SU-DHL-6 (cell line): ENCODE measurements around the gene CBY1.

ENCODE experiments used
- H2AFZ ChIP-seq: fragments of 200-600 bp; sonication (generic); 2 replicates; pipeline ENCODE4 v1.6.1; 2014; ENCODE audit warnings: low read depth, mild to moderate bottlenecking, moderate library complexity, mixed read lengths, antibody characterized with exemption, low read length; ENCODE audit not compliant: severe bottlenecking
- H3F3A ChIP-seq: fragments of 200-600 bp; shearing (Covaris generic); 2 replicates; pipeline ENCODE4 v1.6.0; 2016; ENCODE audit warnings: antibody characterized with exemption, mild to moderate bottlenecking; ENCODE audit not compliant: insufficient read depth
- H3K27ac ChIP-seq: fragments of 200-600 bp; sonication (generic); 2 replicates; pipeline ENCODE4 v1.5.1; 2016; ENCODE audit warnings: low read depth, mild to moderate bottlenecking, low read length, moderate library complexity, mixed read lengths
- H3K27me3 ChIP-seq: fragments of 200-600 bp; sonication (generic), shearing (Covaris generic); 2 replicates; pipeline ENCODE4 v1.6.0; 2014; ENCODE audit warnings: mild to moderate bottlenecking, low read length
- H3K36me3 ChIP-seq: fragments of 200-600 bp; sonication (generic); 2 replicates; pipeline ENCODE4 v1.6.1; 2014; ENCODE audit warnings: mild to moderate bottlenecking, low read length, mixed read lengths
- H3K4me2 ChIP-seq: fragments of 300-600, 200-600 bp; shearing (Covaris generic), sonication (generic); 2 replicates; pipeline ENCODE4 v1.6.0; 2014; ENCODE audit warnings: low read length, low read depth, mild to moderate bottlenecking; ENCODE audit not compliant: poor library complexity, severe bottlenecking
- H3K4me3 ChIP-seq: fragments of 200-600 bp; sonication (generic); 2 replicates; pipeline ENCODE4 v1.5.1; 2014; ENCODE audit warnings: antibody characterized with exemption, low read length, mild to moderate bottlenecking, mixed read lengths; ENCODE audit not compliant: insufficient read depth, poor library complexity, severe bottlenecking
- H3K79me2 ChIP-seq: fragments of 200-600 bp; sonication (generic); 2 replicates; pipeline ENCODE4 v1.6.1; 2014; ENCODE audit warnings: mild to moderate bottlenecking, low read length, moderate library complexity; ENCODE audit not compliant: insufficient read depth
- H3K9ac ChIP-seq: fragments of 200-600 bp; sonication (generic); 2 replicates; pipeline ENCODE4 v1.7.0; 2014; ENCODE audit warnings: mild to moderate bottlenecking, low read length
- H3K9me2 ChIP-seq: fragments of 200-600 bp; sonication (generic); replicated peaks from 2 replicates; pipeline ENCODE4 v1.6.1; 2014; ENCODE audit warnings: low read length; ENCODE audit not compliant: insufficient read depth
- H3K9me3 ChIP-seq: fragments of 200-600 bp; sonication (generic); 2 replicates; pipeline ENCODE4 v1.6.1; 2014; ENCODE audit warnings: low read length, mixed read lengths; ENCODE audit not compliant: insufficient read depth
- H4K20me1 ChIP-seq: fragments of 200-600 bp; sonication (generic); 2 replicates; pipeline ENCODE4 v1.6.1; 2014; ENCODE audit warnings: low read depth, mild to moderate bottlenecking, antibody characterized with exemption, low read length, moderate library complexity, mixed read lengths
- EZH2phosphoT487 ChIP-seq: fragments of 200-600 bp; sonication (generic), shearing (Covaris generic); conservative IDR thresholded peaks from 2 replicates; pipeline ENCODE4 v1.6.1; 2018; ENCODE audit warnings: mild to moderate bottlenecking, antibody characterized with exemption, low read length, moderate library complexity, mixed read lengths
- TF ChIP-seq, protein P1 (sequence below): fragments of 200-600 bp; sonication (generic); IDR thresholded peaks from one replicate; pipeline ENCODE4 v1.5.1; 2017; ENCODE audit warnings: antibody characterized with exemption, mild to moderate bottlenecking, low read length, moderate library complexity; ENCODE audit not compliant: insufficient read depth, poor library complexity, severe bottlenecking

The CBY1 gene

DNA sequence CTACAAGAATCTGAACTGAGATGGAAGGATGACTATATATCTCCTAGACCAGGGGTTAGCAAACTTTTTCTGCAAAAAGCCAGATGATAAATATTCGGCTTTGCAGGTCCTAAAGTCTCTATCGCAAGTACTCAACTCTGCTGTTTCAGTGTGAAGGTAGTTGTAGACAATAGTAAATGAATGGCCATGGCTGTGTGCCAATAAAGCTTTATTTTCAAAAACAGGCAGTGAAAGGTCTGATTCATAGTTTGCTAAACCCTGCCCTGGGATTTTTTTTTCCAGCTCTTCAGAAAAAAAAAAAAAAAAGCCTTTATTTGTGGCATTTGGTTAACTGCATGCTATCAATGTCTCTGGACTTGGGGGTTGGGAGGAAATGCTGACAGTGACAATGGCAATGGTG is 37.8 kb upstream of the CBY1 start:
- Histone ChIP-seq H3F3A (no peaks in the 10 kb centered on the region), H3K9ac (no peak overlapping the region), H3K79me2 (no peaks in the 10 kb centered on the region), H3K9me3 (no peaks in the 10 kb centered on the region), H3K36me3 (no peaks in the 10 kb centered on the region), H2AFZ (no peak overlapping the region), H3K9me2 (no peaks in the 10 kb centered on the region), H3K27me3 (no peaks in the 10 kb centered on the region), H3K27ac (no peak overlapping the region), H4K20me1 (no peaks in the 10 kb centered on the region), H3K4me2 (no peak overlapping the region), H3K4me3 (no peak overlapping the region)
- TF ChIP-seq, protein P1, sequence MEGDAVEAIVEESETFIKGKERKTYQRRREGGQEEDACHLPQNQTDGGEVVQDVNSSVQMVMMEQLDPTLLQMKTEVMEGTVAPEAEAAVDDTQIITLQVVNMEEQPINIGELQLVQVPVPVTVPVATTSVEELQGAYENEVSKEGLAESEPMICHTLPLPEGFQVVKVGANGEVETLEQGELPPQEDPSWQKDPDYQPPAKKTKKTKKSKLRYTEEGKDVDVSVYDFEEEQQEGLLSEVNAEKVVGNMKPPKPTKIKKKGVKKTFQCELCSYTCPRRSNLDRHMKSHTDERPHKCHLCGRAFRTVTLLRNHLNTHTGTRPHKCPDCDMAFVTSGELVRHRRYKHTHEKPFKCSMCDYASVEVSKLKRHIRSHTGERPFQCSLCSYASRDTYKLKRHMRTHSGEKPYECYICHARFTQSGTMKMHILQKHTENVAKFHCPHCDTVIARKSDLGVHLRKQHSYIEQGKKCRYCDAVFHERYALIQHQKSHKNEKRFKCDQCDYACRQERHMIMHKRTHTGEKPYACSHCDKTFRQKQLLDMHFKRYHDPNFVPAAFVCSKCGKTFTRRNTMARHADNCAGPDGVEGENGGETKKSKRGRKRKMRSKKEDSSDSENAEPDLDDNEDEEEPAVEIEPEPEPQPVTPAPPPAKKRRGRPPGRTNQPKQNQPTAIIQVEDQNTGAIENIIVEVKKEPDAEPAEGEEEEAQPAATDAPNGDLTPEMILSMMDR, result no peak
- TF ChIP-seq EZH2phosphoT487, result no peak

DNA sequence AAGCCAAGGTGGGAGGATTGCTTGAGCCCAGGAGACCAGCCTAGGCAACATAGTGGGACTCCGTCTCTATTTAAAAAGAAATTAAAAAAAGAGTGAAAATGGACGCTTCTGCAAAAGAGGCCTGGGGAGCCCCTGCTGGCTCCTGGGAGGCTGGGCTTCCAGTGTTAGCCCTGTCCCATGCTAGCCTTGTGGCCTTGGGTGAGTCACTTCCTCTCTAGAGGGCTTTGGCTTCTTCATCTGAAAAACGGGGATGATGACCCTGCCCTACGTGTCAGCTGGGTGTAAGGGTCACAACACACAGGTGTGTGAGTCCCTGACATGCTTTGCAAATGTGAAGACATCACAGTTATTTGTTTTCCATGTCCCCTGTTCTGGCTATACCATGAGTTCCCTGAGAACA is 33.1 kb upstream of the CBY1 start:
- H3K4me2 ChIP-seq, result no peak overlapping the region
- no peak for TF ChIP-seq EZH2phosphoT487
- TF ChIP-seq, protein P1, result no peak

GRCh38 chr22:38628444-38628843 is 28.0 kb upstream of the CBY1 start:
- no peaks in the 10 kb centered on the region for H3K9me3 ChIP-seq
- no peaks in the 10 kb centered on the region for H3K79me2 ChIP-seq
- no peak for TF ChIP-seq EZH2phosphoT487
- TF ChIP-seq, protein P1, result no peak
- H2AFZ ChIP-seq, result no peak overlapping the region
- no peak overlapping the region for H3K4me2 ChIP-seq
- H3K27me3 ChIP-seq, result no peaks in the 10 kb centered on the region
- no peak overlapping the region for H3K27ac ChIP-seq
- no peaks in the 10 kb centered on the region for H3K9me2 ChIP-seq
- H3F3A ChIP-seq, result no peaks in the 10 kb centered on the region
- H3K36me3 ChIP-seq, result no peaks in the 10 kb centered on the region
- H3K4me3 ChIP-seq, result no peak overlapping the region
- no peak overlapping the region for H3K9ac ChIP-seq
- no peaks in the 10 kb centered on the region for H4K20me1 ChIP-seq

More for the DNA sequence above, 33.1 kb upstream of the CBY1 start:
- Histone ChIP-seq H3K36me3 (no peaks in the 10 kb centered on the region), H3K79me2 (no peaks in the 10 kb centered on the region), H3K9me3 (no peaks in the 10 kb centered on the region), H3K27me3 (no peaks in the 10 kb centered on the region), H3K4me3 (no peak overlapping the region), H3K9ac (no peak overlapping the region), H4K20me1 (no peaks in the 10 kb centered on the region), H3K27ac (no peak overlapping the region), H3K9me2 (no peaks in the 10 kb centered on the region), H3F3A (no peaks in the 10 kb centered on the region), H2AFZ (no peak overlapping the region)

DNA sequence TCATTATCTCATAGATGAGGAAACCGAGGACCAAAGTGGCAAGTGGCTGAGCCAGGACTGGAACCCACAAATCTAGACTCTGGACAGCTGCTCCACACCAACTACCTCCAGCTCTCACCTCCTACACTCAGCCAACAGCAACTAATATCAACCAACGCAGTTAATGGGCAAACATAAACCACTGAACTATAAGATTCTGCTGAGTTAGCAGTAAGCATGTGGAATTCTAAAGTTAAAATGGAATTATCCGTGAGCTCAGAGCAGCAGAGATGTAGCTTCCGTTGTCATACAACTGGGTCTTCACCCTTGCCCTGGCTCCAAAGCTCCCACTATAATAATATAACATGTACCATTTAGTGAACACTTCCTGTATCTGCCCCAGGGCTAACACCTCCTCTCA is 27.3 kb upstream of the CBY1 start:
- TF ChIP-seq, protein P1, result no peak
- no peak for TF ChIP-seq EZH2phosphoT487
- Histone ChIP-seq H3K4me3 (no peak overlapping the region), H3K9ac (no peak overlapping the region), H3K27ac (no peak overlapping the region), H3K79me2 (no peaks in the 10 kb centered on the region), H3K36me3 (no peaks in the 10 kb centered on the region), H2AFZ (no peak overlapping the region), H3K9me2 (no peaks in the 10 kb centered on the region), H3K27me3 (no peaks in the 10 kb centered on the region), H3K4me2 (no peak overlapping the region), H3F3A (no peaks in the 10 kb centered on the region), H3K9me3 (no peaks in the 10 kb centered on the region), H4K20me1 (no peaks in the 10 kb centered on the region)
